Measurements from ENCODE around the gene EOMES. TPM values are rescaled to one million over a fixed set of nuclear protein-coding genes. Genes with fewer than 3 reads are reported as not detected.

Gene EOMES
- total and polyA plus RNA-seq, 2 donors (not counting 1 experiment from before 2014, with no cell fraction given): 0.10 to 0.12 TPM

- Histone ChIP-seq H3K79me2 (ENCODE audit: control insufficient read depth, insufficient read depth, low read length) (no peaks in the 10 kb centered on the region), H3K27ac (ENCODE audit: low read length in 2 of 2) (no peak overlapping the region), H3K27me3 (replicated peaks in 1 of 4; ENCODE audit: control extremely low read depth in 1 of 4, control insufficient read depth in 3 of 4, insufficient read depth in 4 of 4, low read length in 3 of 4) (peaks cover 0 to 53% (median 48%) of the 10 kb centered on the region in 4 experiments), H2AFZ (ENCODE audit: insufficient read depth, low read depth, low read length, poor library complexity, severe bottlenecking) (no peak overlapping the region), H3K4me2 (replicated peaks; ENCODE audit: low read depth, low read length, poor library complexity, severe bottlenecking) (no peak overlapping the region), H3K4me3 (ENCODE audit: control extremely low read depth in 1 of 5, extremely low read depth in 1 of 5, insufficient read depth in 1 of 5, low read depth in 2 of 5, low read length in 4 of 5) (no peak overlapping the region), H3K4me1 (ENCODE audit: control insufficient read depth in 2 of 2, insufficient read depth in 2 of 2, low read length in 2 of 2) (peaks cover 13 to 35% of the 10 kb centered on the region in 2 donors), H3K9me3 (ENCODE audit: control extremely low read depth in 1 of 3, control insufficient read depth in 2 of 3, insufficient read depth in 1 of 3, low read length in 2 of 3) (peaks cover 0 to 15% (median 0%) of the 10 kb centered on the region in 3 donors), H3K9ac (ENCODE audit: low read length) (no peak overlapping the region), H3K36me3 (replicated peaks in 1 of 2; ENCODE audit: control extremely low read depth in 1 of 2, control insufficient read depth in 1 of 2, extremely low read depth in 1 of 2, insufficient read depth in 2 of 2, low read length in 1 of 2) (no peaks in the 10 kb centered on the region), H4K20me1 (ENCODE audit: control insufficient read depth, insufficient read depth, low read length, poor library complexity, severe bottlenecking) (no peaks in the 10 kb centered on the region)
- no peak for TF ChIP-seq CTCF (IDR thresholded peaks at IDR 0.05)
- no peak for TF ChIP-seq EZH2 (IDR thresholded peaks at IDR 0.05; ENCODE audit: borderline replicate concordance, insufficient read depth, low read depth, low read length, poor library complexity, severe bottlenecking)
- 11% methylated on average over 25 of the region's 31 CpGs for WGBS (ENCODE audit: insufficient coverage)
- intact Hi-C loops (cut with micrococcal nuclease): no loop called here
- POLR2A ChIA-PET: no interaction called here
- Mint-ChIP-seq H3K27me3 (peaks cover 77% of the 10 kb centered on the region), H3K4me3 (no peak overlapping the region), H3K4me1 (peaks cover 14% of the 10 kb centered on the region), H3K9me3 (ENCODE audit: insufficient read depth) (no peaks in the 10 kb centered on the region), H3K27ac (no peak overlapping the region)
- CTCF ChIA-PET: no interaction called here
- DNase-seq (no peak), ATAC-seq (ENCODE audit: low read depth) (no peak)
Observed at GRCh38 chr3:27730774-27731659, 8.9 kb upstream of the EOMES start.
